A549 (cell line): ENCODE data around the gene LARGE1. TPM values are rescaled to one million over a fixed set of nuclear protein-coding genes. Genes with fewer than 3 reads are reported as not detected.
A peak's percentile ranks its signal among the peaks of the same experiment; 100 is the strongest.

Experiments
- ATAC-seq, 2 experiments: fragments of 200-7000 bp in 1 of 2; fragments of >200 bp in 1 of 2; cut with Nextera tagmentation in 1 of 2; cut with Tn5 transposase in 1 of 2; 3 replicates each; pipeline versions ENCODE4 v1.8.0 to v1.9.1; 2018 to 2020; ENCODE audit warnings: mild to moderate bottlenecking in 1 of 2, moderate library complexity in 1 of 2
- CTCF ChIA-PET: fragments of 300-600 bp; sonication (Branson Sonifier 250); formaldehyde crosslinking; extraction: SDS; loops from one replicate; lab custom pipeline; 2021; ENCODE audit warnings: antibody characterized with exemption, inconsistent platforms; lab: Yijun Ruan, JAX
- POLR2A ChIA-PET: fragments of 350-600 bp; formaldehyde crosslinking; extraction: SDS; loops from one replicate; lab custom pipeline; 2021; ENCODE audit warnings: antibody characterized with exemption, inconsistent platforms; lab: Yijun Ruan, JAX
- DNase-seq, 2 experiments: peaks; one replicate each; pipeline versions ENCODE4 v3.0.0 to v3.0.0-alpha.2; 2011 to 2016; ENCODE audit warnings: low read depth in 1 of 2, low spot score in 1 of 2
- FAIRE-seq: peaks from 2 replicates; lab custom pipeline; 2011; peaks lifted over from hg19 to GRCh38; lab: Jason Lieb, UNC
- H3K27ac ChIP-seq, 2 experiments: fragments of >200 bp; sonication (Bioruptor Twin); formaldehyde crosslinking; 3 replicates each; pipeline ENCODE4 v1.5.1; 2016 to 2017
- H3K4me1 ChIP-seq: fragments of >200 bp; sonication (Bioruptor Twin); formaldehyde crosslinking; 3 replicates; pipeline ENCODE4 v1.6.1; 2016
- H3K4me2 ChIP-seq: fragments of >200 bp; sonication (Bioruptor Twin); formaldehyde crosslinking; 3 replicates; pipeline ENCODE4 v1.6.1; 2016
- H3K4me3 ChIP-seq: fragments of >200 bp; sonication (Bioruptor Twin); formaldehyde crosslinking; 3 replicates; pipeline ENCODE4 v1.5.1; 2016
- H3K9me3 ChIP-seq: fragments of >200 bp; sonication (Bioruptor Twin); formaldehyde crosslinking; 3 replicates; pipeline ENCODE4 v1.6.1; 2016
- ATOH8 ChIP-seq: fragments of 250-450 bp; sonication (Bioruptor Pico); IDR thresholded peaks from 2 replicates; pipeline ENCODE4 v1.5.0; 2020; ENCODE audit warnings: low read depth, mild to moderate bottlenecking, moderate library complexity
- CBX2 ChIP-seq: fragments of 200-600 bp; sonication (generic); IDR thresholded peaks from 2 replicates; pipeline ENCODE4 v1.6.1; 2016; ENCODE audit warnings: low read depth, mild to moderate bottlenecking, borderline replicate concordance
- CEBPB ChIP-seq, 2 experiments: fragments of >200 bp in 1 of 2; sonication (Bioruptor Twin) in 1 of 2; formaldehyde crosslinking in 1 of 2; IDR thresholded peaks; 2 replicates each; pipeline ENCODE4 v1.6.1; 2012 to 2016
- CHD4 ChIP-seq: fragments of 200-600 bp; sonication (generic); IDR thresholded peaks from 2 replicates; pipeline ENCODE4 v1.6.1; 2016; ENCODE audit warnings: antibody characterized with exemption, mild to moderate bottlenecking, borderline replicate concordance
- ESRRA ChIP-seq: fragments of 150-350 bp; IDR thresholded peaks from 2 replicates; pipeline ENCODE4 v1.6.1; 2014; ENCODE audit warnings: mild to moderate bottlenecking, low read length, borderline replicate concordance
- FOSL2 ChIP-seq, 2 experiments: fragments of 450-650 bp in 1 of 2; fragments of >200 bp in 1 of 2; sonication (Bioruptor Twin) in 1 of 2; formaldehyde crosslinking; IDR thresholded peaks; 2 replicates each; pipeline versions ENCODE4 v1.5.0 to v1.6.1; 2016 to 2020; ENCODE audit warnings: mild to moderate bottlenecking in 1 of 2, moderate library complexity in 1 of 2
- HDAC2 ChIP-seq: fragments of 200-600 bp; sonication (generic); IDR thresholded peaks from 2 replicates; pipeline ENCODE4 v1.6.1; 2016
- HEYL ChIP-seq: fragments of 250-450 bp; sonication (Bioruptor Pico); IDR thresholded peaks from 2 replicates; pipeline ENCODE4 v1.8.0; 2021; ENCODE audit warnings: mild to moderate bottlenecking, moderate library complexity
- HMGXB4 ChIP-seq: fragments of 250-450 bp; sonication (Bioruptor Pico); IDR thresholded peaks from 2 replicates; pipeline ENCODE4 v1.5.0; 2021; ENCODE audit warnings: mild to moderate bottlenecking, moderate library complexity, borderline replicate concordance
- HOXA7 ChIP-seq: fragments of 250-450 bp; sonication (Bioruptor Pico); IDR thresholded peaks from 2 replicates; pipeline ENCODE4 v1.5.0; 2020; ENCODE audit warnings: mild to moderate bottlenecking, moderate library complexity
- JUN ChIP-seq, 2 experiments: fragments of >200 bp; sonication (Bioruptor Twin); formaldehyde crosslinking; IDR thresholded peaks; 2 replicates in 1 of 2; 3 replicates in 1 of 2; pipeline ENCODE4 v1.6.1; 2016 to 2017
- MAX ChIP-seq: IDR thresholded peaks from 2 replicates; pipeline ENCODE4 v1.6.1; 2012
- MYC ChIP-seq: IDR thresholded peaks from 2 replicates; pipeline ENCODE4 v1.6.1; 2012; ENCODE audit warnings: mild to moderate bottlenecking, inconsistent platforms, low read length, improper control_type of control experiment, borderline replicate concordance
- NFE2L2 ChIP-seq: fragments of 150-350 bp; conservative IDR thresholded peaks from 2 replicates; pipeline ENCODE4 v1.6.1; 2014; ENCODE audit warnings: low read length
- NR3C1 ChIP-seq: fragments of >200 bp; sonication (Bioruptor Twin); formaldehyde crosslinking; IDR thresholded peaks from 3 replicates; pipeline ENCODE4 v1.6.1; 2017
- PBX3 ChIP-seq: IDR thresholded peaks from 2 replicates; pipeline ENCODE4 v1.6.1; 2012
- POLR2A ChIP-seq: IDR thresholded peaks from 2 replicates; pipeline ENCODE4 v1.6.1; 2012; ENCODE audit warnings: mild to moderate bottlenecking, low read length
- RFX5 ChIP-seq: fragments of 450-650 bp; IDR thresholded peaks from 2 replicates; pipeline ENCODE4 v1.7.1; 2014; ENCODE audit warnings: antibody characterized with exemption, mild to moderate bottlenecking, moderate library complexity
- RNF2 ChIP-seq: fragments of 200-600 bp; sonication (generic); IDR thresholded peaks from 2 replicates; pipeline ENCODE4 v1.6.1; 2016; ENCODE audit warnings: low read depth, mild to moderate bottlenecking, antibody characterized with exemption, moderate library complexity, borderline replicate concordance
- SREBF2 ChIP-seq: fragments of 450-650 bp; IDR thresholded peaks from 2 replicates; pipeline ENCODE4 v1.6.1; 2014; ENCODE audit warnings: mild to moderate bottlenecking, moderate library complexity
- TP53 ChIP-seq: fragments of 250-450 bp; sonication (Bioruptor Pico); IDR thresholded peaks from 2 replicates; pipeline ENCODE4 v1.5.0; 2021; ENCODE audit warnings: mild to moderate bottlenecking, moderate library complexity
- USF2 ChIP-seq: fragments of 450-650 bp; IDR thresholded peaks from 2 replicates; pipeline ENCODE4 v1.6.1; 2014; ENCODE audit warnings: antibody characterized with exemption
- ZC3H11A ChIP-seq: fragments of 450-650 bp; IDR thresholded peaks from 2 replicates; pipeline ENCODE4 v1.6.1; 2014; ENCODE audit warnings: antibody characterized with exemption, mild to moderate bottlenecking
- ZFP36 ChIP-seq: fragments of 450-650 bp; IDR thresholded peaks from 2 replicates; pipeline ENCODE4 v1.6.1; 2014; ENCODE audit warnings: borderline replicate concordance; ENCODE audit not compliant: partially characterized antibody
- ZNF302 ChIP-seq: fragments of 250-450 bp; sonication (Bioruptor Pico); IDR thresholded peaks from 2 replicates; pipeline ENCODE4 v1.9.0; 2021; ENCODE audit warnings: inconsistent platforms, mild to moderate bottlenecking, moderate library complexity
- WGBS: methylation state at CpG from one replicate; pipeline ENCODE4 v1.1.6; 2017; ENCODE audit errors: missing lambda C conversion rate; 5-methylcytosine and 5-hydroxymethylcytosine counted together
- polyA plus RNA-seq, 4 experiments: library from polyadenylated mRNA; depleted of rRNA in 3 of 4; stranded (reverse); fragments of >200 nt; fragmentation: RNase III in 1 of 4; extraction: RNeasy Plus Mini Kit Qiagen cat#74134 plus additional on column Dnase treatment in 1 of 4; gene quantifications; 2 replicates in 3 of 4; 3 replicates in 1 of 4; pipeline ENCODE4 v1.2.3, GENCODE V29; 2011 to 2017

LARGE1 gene
- polyA plus RNA-seq, 2 of the 4 experiments (the other 2 are of a cell fraction), result 2.7 to 5.8 TPM

- TF ChIP-seq HEYL (CRISPR knock-in tag), result no peak
- no peak for TF ChIP-seq POLR2A
Observed at GRCh38 chr22:33896154-33896553, 24.1 kb downstream of the LARGE1 start (continued).

- TF ChIP-seq CEBPB (IDR thresholded peaks at IDR 0.05) (no peak), FOSL2 (IDR thresholded peaks at IDR 0.05) (no peak), FOSL2 (CRISPR knock-in tag; IDR thresholded peaks at IDR 0.05) (no peak), ESRRA (no peak), ZNF302 (no peak)
- WGBS, result 49% methylated on average over 2 of the region's 2 CpGs
- FAIRE-seq, result no peak
- POLR2A ChIA-PET, result no interaction called here
- Histone ChIP-seq H3K4me2 (no peak overlapping the region), H3K9me3 (no peaks in the 10 kb centered on the region), H3K4me1 (no peaks in the 10 kb centered on the region), H3K27ac (no peak overlapping the region), H3K4me3 (no peak overlapping the region)
- DNase-seq, result no peak
- CTCF ChIA-PET, result no interaction called here
- ATAC-seq, result no peak
Observed at GRCh38 chr22:33895444-33895843, 24.8 kb downstream of the LARGE1 start.

- H3K4me2 ChIP-seq, result no peak overlapping the region
Observed at GRCh38 chr22:33894515-33894914, 25.8 kb downstream of the LARGE1 start.

GRCh38 chr22:33894036-33894435 is 26.2 kb downstream of the LARGE1 start:
- POLR2A ChIA-PET, result no interaction called here
- H3K4me1 ChIP-seq, result no peaks in the 10 kb centered on the region

More at GRCh38 chr22:33894515-33894914, 25.8 kb downstream of the LARGE1 start:
- WGBS, result 77% methylated on average over 2 of the region's 2 CpGs
- Histone ChIP-seq H3K4me3 (no peak overlapping the region), H3K27ac (no peak overlapping the region), H3K4me1 (no peaks in the 10 kb centered on the region), H3K9me3 (no peaks in the 10 kb centered on the region)
- ATAC-seq (no peak), FAIRE-seq (no peak), DNase-seq (peak in 1 of 2 experiments; percentile 3)
- TF ChIP-seq CHD4 (no peak), PBX3 (no peak), NR3C1 (no peak), RNF2 (no peak), TP53 (CRISPR knock-in tag) (no peak), RFX5 (no peak), HDAC2 (no peak), ESRRA (no peak), USF2 (no peak), ATOH8 (no peak), CBX2 (no peak), NFE2L2 (no peak), ZFP36 (no peak), SREBF2 (no peak), CEBPB (IDR thresholded peaks at IDR 0.05) (no peak)
- POLR2A ChIA-PET, result no interaction called here
- CTCF ChIA-PET, result interaction anchor here (0.6 kb wide), 1 partner anchor 297 kb away, joined by 3 read pairs; no protein-coding TSS in a partner anchor

More at GRCh38 chr22:33894036-33894435, 26.2 kb downstream of the LARGE1 start:
- no peak for FAIRE-seq
- Histone ChIP-seq H3K4me3 (no peak overlapping the region), H3K4me2 (no peak overlapping the region), H3K27ac (no peak overlapping the region), H3K9me3 (no peaks in the 10 kb centered on the region)
- CTCF ChIA-PET, result interaction anchor here (0.6 kb wide), 1 partner anchor 297 kb away, joined by 3 read pairs; no protein-coding TSS in a partner anchor
- DNase-seq, result no peak
- no peak for ATAC-seq
- TF ChIP-seq MYC (no peak), MAX (no peak), ESRRA (no peak), RNF2 (no peak), HMGXB4 (no peak), JUN (IDR thresholded peaks at IDR 0.05) (no peak), ZC3H11A (no peak), HOXA7 (CRISPR knock-in tag) (no peak)
